ENCODE results near the gene CELSR1.

GRCh38 chr22:46357711-46358520 lies 179.5 kb downstream of the CELSR1 start:
- TF ChIP-seq CTCF (IDR thresholded peaks at IDR 0.05) = no peak
- no peak for TF ChIP-seq POLR2A (IDR thresholded peaks at IDR 0.05)

Data from adrenal gland (tissue), 5 donors.